B cell (primary cell): ENCODE measurements around the gene AGXT2.

Source experiments
- EZH2 ChIP-seq: IDR thresholded peaks from 2 replicates; pipeline ENCODE4 v1.6.1; 2012; ENCODE audit warnings: borderline replicate concordance, low read depth, mild to moderate bottlenecking, moderate library complexity, low read length; ENCODE audit not compliant: insufficient read depth, poor library complexity, severe bottlenecking
- TF ChIP-seq, protein P1 (sequence below): fragments of 200-600 bp; IDR thresholded peaks from one replicate; pipeline ENCODE4 v1.8.0; 2022; ENCODE audit warnings: antibody characterized with exemption, mild to moderate bottlenecking

DNA sequence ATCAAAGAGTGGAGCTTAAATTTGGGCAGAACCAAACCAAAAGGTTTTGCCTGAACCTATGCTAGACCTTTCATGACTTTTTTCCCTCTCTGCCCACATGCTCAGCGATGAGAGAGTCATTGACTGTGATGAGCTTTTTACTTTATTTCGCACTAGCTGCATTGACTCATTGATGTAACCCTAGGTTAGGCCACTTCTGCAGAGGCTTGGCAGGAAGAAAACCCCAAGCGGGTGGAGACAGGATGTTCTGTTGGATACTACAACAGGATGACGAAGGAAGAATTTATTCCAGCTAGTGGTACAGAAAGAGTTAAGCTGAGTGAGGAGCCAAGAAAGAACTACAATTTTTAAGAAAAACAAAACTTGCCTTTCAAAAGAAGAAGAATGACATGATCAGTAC is 18.4 kb downstream of the AGXT2 start:
- TF ChIP-seq, protein P1, sequence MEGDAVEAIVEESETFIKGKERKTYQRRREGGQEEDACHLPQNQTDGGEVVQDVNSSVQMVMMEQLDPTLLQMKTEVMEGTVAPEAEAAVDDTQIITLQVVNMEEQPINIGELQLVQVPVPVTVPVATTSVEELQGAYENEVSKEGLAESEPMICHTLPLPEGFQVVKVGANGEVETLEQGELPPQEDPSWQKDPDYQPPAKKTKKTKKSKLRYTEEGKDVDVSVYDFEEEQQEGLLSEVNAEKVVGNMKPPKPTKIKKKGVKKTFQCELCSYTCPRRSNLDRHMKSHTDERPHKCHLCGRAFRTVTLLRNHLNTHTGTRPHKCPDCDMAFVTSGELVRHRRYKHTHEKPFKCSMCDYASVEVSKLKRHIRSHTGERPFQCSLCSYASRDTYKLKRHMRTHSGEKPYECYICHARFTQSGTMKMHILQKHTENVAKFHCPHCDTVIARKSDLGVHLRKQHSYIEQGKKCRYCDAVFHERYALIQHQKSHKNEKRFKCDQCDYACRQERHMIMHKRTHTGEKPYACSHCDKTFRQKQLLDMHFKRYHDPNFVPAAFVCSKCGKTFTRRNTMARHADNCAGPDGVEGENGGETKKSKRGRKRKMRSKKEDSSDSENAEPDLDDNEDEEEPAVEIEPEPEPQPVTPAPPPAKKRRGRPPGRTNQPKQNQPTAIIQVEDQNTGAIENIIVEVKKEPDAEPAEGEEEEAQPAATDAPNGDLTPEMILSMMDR = no peak
- TF ChIP-seq EZH2 = no peak
